ENCODE data around the gene SUPT20H. TPM values are rescaled to one million over a fixed set of nuclear protein-coding genes. Genes with fewer than 3 reads are reported as not detected.

SUPT20H gene
- total and polyA plus RNA-seq, 10 of the 15 experiments (the other 5 are each of a cell fraction or from before 2014, with no cell fraction given): 12.3 to 69.8 (median 47.5) TPM

- TF ChIP-seq ZNF687 (IDR thresholded peaks at IDR 0.05): peak; percentile 90
- TF ChIP-seq NR2C1 (IDR thresholded peaks at IDR 0.05): peak; percentile 82
- TF ChIP-seq ATF7 (IDR thresholded peaks at IDR 0.05; ENCODE audit: low read depth): no peak
- TF ChIP-seq CTCF (IDR thresholded peaks at IDR 0.05 in 2 of 3, conservative IDR thresholded peaks at IDR 0.05 in 1 of 3; ENCODE audit: control insufficient read depth in 2 of 3, extremely low read depth in 1 of 3, insufficient read depth in 1 of 3, low read depth in 3 of 3, low read length in 3 of 3): peak; percentile 72 to 99 (median 97); a peak in 5 of 6 replicates
- peak; percentile 92 for TF ChIP-seq RELB (IDR thresholded peaks at IDR 0.05; ENCODE audit: low read depth)
- 0 out of 2 replicates have a peak, but pooled peaks have one; percentile 42 for TF ChIP-seq ASH2L (IDR thresholded peaks at IDR 0.05; ENCODE audit: borderline replicate concordance, low read depth)
- TF ChIP-seq REST (IDR thresholded peaks at IDR 0.05; ENCODE audit: low read depth, low read length): 0 out of 2 replicates have a peak, but pooled peaks have one; percentile 5
- TF ChIP-seq RCOR1 (conservative IDR thresholded peaks at IDR 0.05; ENCODE audit: low read depth, low read length): peak; percentile 87; the same call in 1 of the 2 replicates
- no peak for TF ChIP-seq CHD1 (IDR thresholded peaks at IDR 0.05; ENCODE audit: low read depth, low read length)
- no peak for TF ChIP-seq ZNF622 (IDR thresholded peaks at IDR 0.05)
- no peak for TF ChIP-seq FOXM1 (IDR thresholded peaks at IDR 0.05; ENCODE audit: low read depth, low read length)
- no peak for TF ChIP-seq E2F8 (IDR thresholded peaks at IDR 0.05; ENCODE audit: low read depth, partially characterized antibody)
- TF ChIP-seq MAX (IDR thresholded peaks at IDR 0.05; ENCODE audit: low read depth, low read length): 0 out of 2 replicates have a peak, but pooled peaks have one; percentile 19
Measured at GRCh38 chr13:36999054-36999714, 60.3 kb downstream of the SUPT20H start, which contains the start of gene ALG5 (continued).

Measured in GM12878 (cell line).